ENCODE results near the gene TNFRSF21. TPM values are rescaled to one million over a fixed set of nuclear protein-coding genes. Genes with fewer than 3 reads are reported as not detected.

The TNFRSF21 gene
- total RNA-seq, 1 experiment from 2014 or later, result 19.3 TPM

- TF ChIP-seq CTCF (IDR thresholded peaks at IDR 0.05; ENCODE audit: unreplicated experiment), result no peak
- DNase-seq (ENCODE audit: unreplicated experiment), result no peak
- ChIA-PET CTCF (interaction anchor here (0.8 to 11.1 kb wide), 4 partner anchors 11 to 224 kb away, joined by 4 to 136 read pairs (median 4); no protein-coding TSS in a partner anchor), POLR2A (interaction anchor here (0.5 to 8.2 kb wide), 3 partner anchors 60 to 210 kb away, joined by 3 to 68 read pairs (median 3); no protein-coding TSS in a partner anchor)
- peaks cover under 1% of the 10 kb centered on the region for H3K9me3 Mint-ChIP-seq (ENCODE audit: unreplicated experiment)
- H3K4me1 Mint-ChIP-seq (ENCODE audit: insufficient read depth, unreplicated experiment), result peaks cover 15% of the 10 kb centered on the region
- H3K36me3 Mint-ChIP-seq (ENCODE audit: insufficient read depth, unreplicated experiment), result no peaks in the 10 kb centered on the region
- no TSS peak for BruUV-seq (replicated peaks)
- no peak overlapping the region for H3K27ac Mint-ChIP-seq (ENCODE audit: low read depth, unreplicated experiment)
- intact Hi-C loops (cut with micrococcal nuclease), result loop anchor here (5.0 kb wide), 1 partner anchor 315 kb away; no protein-coding TSS in a partner anchor
- no peak overlapping the region for H3K4me3 Mint-ChIP-seq (ENCODE audit: unreplicated experiment)
- no peaks in the 10 kb centered on the region for H3K27me3 Mint-ChIP-seq (ENCODE audit: insufficient read depth, unreplicated experiment)
Measured at GRCh38 chr6:47306887-47307286, 2.8 kb downstream of the TNFRSF21 start.

- no TSS peak for BruUV-seq (replicated peaks)
- no peak overlapping the region for H3K27ac Mint-ChIP-seq (ENCODE audit: low read depth, unreplicated experiment)
- no peak for TF ChIP-seq CTCF (IDR thresholded peaks at IDR 0.05; ENCODE audit: unreplicated experiment)
- no peaks in the 10 kb centered on the region for H3K27me3 Mint-ChIP-seq (ENCODE audit: insufficient read depth, unreplicated experiment)
- H3K9me3 Mint-ChIP-seq (ENCODE audit: unreplicated experiment), result peaks cover 4% of the 10 kb centered on the region
- no peaks in the 10 kb centered on the region for H3K36me3 Mint-ChIP-seq (ENCODE audit: insufficient read depth, unreplicated experiment)
- intact Hi-C loops (cut with micrococcal nuclease), result no loop called here
- peaks cover 15% of the 10 kb centered on the region for H3K4me1 Mint-ChIP-seq (ENCODE audit: insufficient read depth, unreplicated experiment)
- DNase-seq (ENCODE audit: unreplicated experiment), result no peak
- POLR2A ChIA-PET, result interaction anchor here (0.7 kb wide), 1 partner anchor 488 kb away, joined by 3 read pairs; no protein-coding TSS in a partner anchor
- CTCF ChIA-PET, result interaction anchor here (11.1 kb wide), 1 partner anchor 208 kb away, joined by 136 read pairs; no protein-coding TSS in a partner anchor
- no peak overlapping the region for H3K4me3 Mint-ChIP-seq (ENCODE audit: unreplicated experiment)
Measured at GRCh38 chr6:47303861-47304260, 5.8 kb downstream of the TNFRSF21 start.

GRCh38 chr6:47303342-47303741, 6.4 kb downstream of the TNFRSF21 start:
- no peak for TF ChIP-seq CTCF (IDR thresholded peaks at IDR 0.05; ENCODE audit: unreplicated experiment)
- intact Hi-C loops (cut with micrococcal nuclease), result no loop called here
- Mint-ChIP-seq H3K27ac (ENCODE audit: low read depth, unreplicated experiment) (no peak overlapping the region), H3K36me3 (ENCODE audit: insufficient read depth, unreplicated experiment) (no peaks in the 10 kb centered on the region), H3K9me3 (ENCODE audit: unreplicated experiment) (peaks cover 4% of the 10 kb centered on the region), H3K27me3 (ENCODE audit: insufficient read depth, unreplicated experiment) (no peaks in the 10 kb centered on the region), H3K4me1 (ENCODE audit: insufficient read depth, unreplicated experiment) (peaks cover 13% of the 10 kb centered on the region), H3K4me3 (ENCODE audit: unreplicated experiment) (no peak overlapping the region)
- POLR2A ChIA-PET, result no interaction called here
- CTCF ChIA-PET, result interaction anchor here (11.1 kb wide), 1 partner anchor 208 kb away, joined by 136 read pairs; no protein-coding TSS in a partner anchor
- BruUV-seq (replicated peaks), result no TSS peak
- no peak for DNase-seq (ENCODE audit: unreplicated experiment)

GRCh38 chr6:47302043-47302442, 7.7 kb downstream of the TNFRSF21 start:
- ChIA-PET CTCF (interaction anchor here (1.4 to 2.1 kb wide), 2 partner anchors 205 to 454 kb away, joined by 3 to 7 read pairs; no protein-coding TSS in a partner anchor), POLR2A (interaction anchor here (0.5 kb wide), 1 partner anchor 11 kb away, joined by 3 read pairs; no protein-coding TSS in a partner anchor)
- Mint-ChIP-seq H3K9me3 (ENCODE audit: unreplicated experiment) (peaks cover 4% of the 10 kb centered on the region), H3K4me3 (ENCODE audit: unreplicated experiment) (no peak overlapping the region), H3K27ac (ENCODE audit: low read depth, unreplicated experiment) (no peak overlapping the region), H3K27me3 (ENCODE audit: insufficient read depth, unreplicated experiment) (no peaks in the 10 kb centered on the region), H3K4me1 (ENCODE audit: insufficient read depth, unreplicated experiment) (peaks cover 4% of the 10 kb centered on the region), H3K36me3 (ENCODE audit: insufficient read depth, unreplicated experiment) (no peaks in the 10 kb centered on the region)
- intact Hi-C loops (cut with micrococcal nuclease), result no loop called here
- no peak for DNase-seq (ENCODE audit: unreplicated experiment)
- TF ChIP-seq CTCF (IDR thresholded peaks at IDR 0.05; ENCODE audit: unreplicated experiment), result no peak
- BruUV-seq (replicated peaks), result no TSS peak
